ENCODE data around the gene EML3.
"Not testable (repeated sequence)": the region's sequence is repeated elsewhere in the genome, so short reads cannot be mapped to it uniquely, and the experiment has no call there.

DNA sequence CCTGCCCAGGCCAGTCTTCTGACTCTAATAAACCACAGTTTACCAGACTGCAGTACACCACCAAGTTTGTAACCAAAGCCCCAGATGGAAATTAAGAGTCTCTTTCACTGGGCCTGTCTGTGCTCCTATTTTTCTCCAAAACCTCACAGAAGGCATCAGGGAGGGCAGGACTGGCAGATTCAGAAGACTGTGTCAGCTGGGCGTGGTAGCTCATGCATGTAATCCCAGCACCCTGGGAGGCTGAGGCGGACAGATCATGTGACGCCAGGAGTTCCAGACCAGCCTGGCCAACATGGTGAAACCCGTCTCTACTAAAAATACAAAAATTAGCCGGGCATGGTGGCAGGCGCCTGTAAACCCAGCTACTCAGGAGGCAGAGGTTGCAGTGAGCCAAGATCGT is 27.2 kb downstream of the EML3 start:
- TF ChIP-seq ZNF423 (CRISPR knock-in tag; IDR thresholded peaks at IDR 0.05); FOXJ3 (CRISPR knock-in tag; IDR thresholded peaks at IDR 0.05; ENCODE audit: borderline replicate concordance): not testable (repeated sequence)
- TF ChIP-seq, protein P1, sequence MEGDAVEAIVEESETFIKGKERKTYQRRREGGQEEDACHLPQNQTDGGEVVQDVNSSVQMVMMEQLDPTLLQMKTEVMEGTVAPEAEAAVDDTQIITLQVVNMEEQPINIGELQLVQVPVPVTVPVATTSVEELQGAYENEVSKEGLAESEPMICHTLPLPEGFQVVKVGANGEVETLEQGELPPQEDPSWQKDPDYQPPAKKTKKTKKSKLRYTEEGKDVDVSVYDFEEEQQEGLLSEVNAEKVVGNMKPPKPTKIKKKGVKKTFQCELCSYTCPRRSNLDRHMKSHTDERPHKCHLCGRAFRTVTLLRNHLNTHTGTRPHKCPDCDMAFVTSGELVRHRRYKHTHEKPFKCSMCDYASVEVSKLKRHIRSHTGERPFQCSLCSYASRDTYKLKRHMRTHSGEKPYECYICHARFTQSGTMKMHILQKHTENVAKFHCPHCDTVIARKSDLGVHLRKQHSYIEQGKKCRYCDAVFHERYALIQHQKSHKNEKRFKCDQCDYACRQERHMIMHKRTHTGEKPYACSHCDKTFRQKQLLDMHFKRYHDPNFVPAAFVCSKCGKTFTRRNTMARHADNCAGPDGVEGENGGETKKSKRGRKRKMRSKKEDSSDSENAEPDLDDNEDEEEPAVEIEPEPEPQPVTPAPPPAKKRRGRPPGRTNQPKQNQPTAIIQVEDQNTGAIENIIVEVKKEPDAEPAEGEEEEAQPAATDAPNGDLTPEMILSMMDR (IDR thresholded peaks at IDR 0.05), result not testable (repeated sequence)
- TF ChIP-seq, protein P2, sequence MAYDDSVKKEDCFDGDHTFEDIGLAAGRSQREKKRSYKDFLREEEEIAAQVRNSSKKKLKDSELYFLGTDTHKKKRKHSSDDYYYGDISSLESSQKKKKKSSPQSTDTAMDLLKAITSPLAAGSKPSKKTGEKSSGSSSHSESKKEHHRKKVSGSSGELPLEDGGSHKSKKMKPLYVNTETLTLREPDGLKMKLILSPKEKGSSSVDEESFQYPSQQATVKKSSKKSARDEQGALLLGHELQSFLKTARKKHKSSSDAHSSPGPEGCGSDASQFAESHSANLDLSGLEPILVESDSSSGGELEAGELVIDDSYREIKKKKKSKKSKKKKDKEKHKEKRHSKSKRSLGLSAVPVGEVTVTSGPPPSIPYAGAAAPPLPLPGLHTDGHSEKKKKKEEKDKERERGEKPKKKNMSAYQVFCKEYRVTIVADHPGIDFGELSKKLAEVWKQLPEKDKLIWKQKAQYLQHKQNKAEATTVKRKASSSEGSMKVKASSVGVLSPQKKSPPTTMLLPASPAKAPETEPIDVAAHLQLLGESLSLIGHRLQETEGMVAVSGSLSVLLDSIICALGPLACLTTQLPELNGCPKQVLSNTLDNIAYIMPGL (CRISPR knock-in tag; IDR thresholded peaks at IDR 0.05), result not testable (repeated sequence)

All from WTC11 (cell line).